Panc1 (cell line): ENCODE data around the gene FOXK1. TPM values are rescaled to one million over a fixed set of nuclear protein-coding genes. Genes with fewer than 3 reads are reported as not detected.

ENCODE experiments used
- ATAC-seq: fragments of 200-7000 bp; cut with Tn5 transposase; 2 replicates; pipeline ENCODE4 v1.9.1; 2020; ENCODE audit warnings: mild to moderate bottlenecking, moderate library complexity
- BruUV-seq: library from RNA; stranded (reverse); fragments of 400-500 nt; replicated peaks from 2 replicates; lab custom pipeline; 2021; lab: Mats Ljungman, UMichigan
- CTCF ChIA-PET: fragments of 300-600 bp; sonication (Branson Sonifier 250); formaldehyde crosslinking; loops from one replicate; lab custom pipeline; 2022; ENCODE audit warnings: antibody characterized with exemption; lab: Charles Lee
- POLR2A ChIA-PET: fragments of 300-600 bp; sonication (Branson Sonifier 250); formaldehyde crosslinking; loops from one replicate; lab custom pipeline; 2022; ENCODE audit warnings: antibody characterized with exemption; lab: Charles Lee
- DNase-seq: peaks from one replicate; pipeline ENCODE4 v3.0.0-alpha.2; 2010; ENCODE audit warnings: low read depth, low spot score
- H3K27ac ChIP-seq: 2 replicates; pipeline ENCODE4 v1.5.1; 2011; ENCODE audit warnings: mild to moderate bottlenecking, low read length, inconsistent platforms
- H3K27me3 ChIP-seq: fragments of 200-500 bp; sonication (Bioruptor generic); 2 replicates; pipeline ENCODE4 v1.6.0; 2014; ENCODE audit warnings: low read length, inconsistent platforms; ENCODE audit not compliant: control insufficient read depth, insufficient read depth
- H3K36me3 ChIP-seq: fragments of 200-500 bp; sonication (Bioruptor generic); 2 replicates; pipeline ENCODE4 v1.5.1; 2014; ENCODE audit warnings: inconsistent platforms, mild to moderate bottlenecking, low read length, moderate library complexity; ENCODE audit not compliant: control insufficient read depth, insufficient read depth
- H3K4me1 ChIP-seq: 2 replicates; pipeline ENCODE4 v1.5.1; 2011; ENCODE audit warnings: inconsistent platforms, mild to moderate bottlenecking, low read length, moderate library complexity; ENCODE audit not compliant: control insufficient read depth, insufficient read depth
- H3K4me3 ChIP-seq, 2 experiments: 2 replicates each; pipeline ENCODE4 v1.5.1; 2011 to 2012; ENCODE audit warnings: low read depth in 2 of 2, low read length in 2 of 2, mild to moderate bottlenecking in 2 of 2, inconsistent platforms in 1 of 2, moderate library complexity in 1 of 2
- H3K9me3 ChIP-seq: fragments of 200-500 bp; sonication (Bioruptor generic); 2 replicates; pipeline ENCODE4 v1.5.1; 2014; ENCODE audit warnings: low read depth, mild to moderate bottlenecking, inconsistent platforms, low read length, moderate library complexity; ENCODE audit not compliant: control insufficient read depth, insufficient read depth
- CTCF ChIP-seq: fragments of 450-650 bp; IDR thresholded peaks from 2 replicates; pipeline ENCODE4 v1.5.1; 2017; ENCODE audit warnings: mild to moderate bottlenecking
- POLR2AphosphoS5 ChIP-seq: IDR thresholded peaks from 2 replicates; pipeline ENCODE4 v1.6.1; 2012; ENCODE audit warnings: mild to moderate bottlenecking, low read depth, low read length, moderate library complexity
- REST ChIP-seq, 2 experiments: IDR thresholded peaks; 2 replicates each; pipeline ENCODE4 v1.6.1; 2011 to 2012; ENCODE audit warnings: low read depth in 2 of 2, control low read depth in 1 of 2, low read length in 1 of 2, mild to moderate bottlenecking in 1 of 2, moderate library complexity in 1 of 2; ENCODE audit not compliant: insufficient read depth in 1 of 2
- SIN3A ChIP-seq: IDR thresholded peaks from 2 replicates; pipeline ENCODE4 v1.6.1; 2012; ENCODE audit warnings: low read depth, mild to moderate bottlenecking, low read length, moderate library complexity, borderline replicate concordance; ENCODE audit not compliant: insufficient read depth
- TCF7L2 ChIP-seq: IDR thresholded peaks from 2 replicates; pipeline ENCODE4 v1.6.1; 2011; ENCODE audit warnings: mild to moderate bottlenecking, low read depth, low read length, inconsistent platforms
- in situ Hi-C: cut with HindIII; loops from 2 replicates; pipeline ENCODE4 v1.10.0; 2016; ENCODE audit warnings: low sequenced_read_pairs, low pct_unique_long_range_greater_than_20kb
- intact Hi-C: fragments of 100-400 bp; cut with micrococcal nuclease; formaldehyde crosslinking; loops from one replicate; pipeline ENCODE4 v1.10.0; 2022; ENCODE audit not compliant: unreplicated experiment
- total RNA-seq: library from RNA; stranded (reverse); gene quantifications from one replicate; pipeline ENCODE4 v1.2.1, GENCODE V29; 2021; ENCODE audit not compliant: unreplicated experiment

The FOXK1 gene
- total RNA-seq, 1 experiment from 2014 or later = 72.7 TPM

DNA sequence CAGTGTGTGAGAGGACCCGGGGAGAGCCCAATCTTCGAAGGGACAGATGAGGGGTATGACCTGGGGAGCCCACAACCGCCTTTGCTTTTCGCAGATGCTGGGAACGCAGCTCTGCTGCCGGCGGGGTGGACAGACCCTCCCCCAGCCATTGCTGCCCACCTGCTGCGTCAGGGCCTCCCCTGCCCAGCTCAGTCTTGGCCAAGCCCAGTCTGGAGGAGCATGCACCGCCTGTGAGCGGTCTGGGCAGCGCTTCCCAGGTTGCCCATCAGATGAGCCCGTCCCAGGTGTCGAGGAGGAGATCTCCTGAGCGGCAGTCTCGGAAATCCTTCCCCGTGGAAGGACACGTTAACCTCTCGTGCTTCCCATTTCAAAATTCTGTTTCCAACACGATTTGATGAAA, 76.0 kb downstream of the FOXK1 start:
- in situ Hi-C loops = no loop called here
- Histone ChIP-seq H3K36me3 (peaks cover 20% of the 10 kb centered on the region), H3K9me3 (no peaks in the 10 kb centered on the region), H3K27ac (no peak overlapping the region), H3K4me1 (no peaks in the 10 kb centered on the region), H3K4me3 (no peak overlapping the region), H3K27me3 (no peaks in the 10 kb centered on the region)
- TF ChIP-seq SIN3A = no peak
- no peak for TF ChIP-seq POLR2AphosphoS5
- no peak for TF ChIP-seq CTCF
- TF ChIP-seq TCF7L2 = no peak
- no peak for TF ChIP-seq REST (IDR thresholded peaks at IDR 0.05; ENCODE audit: insufficient read depth in 1 of 2, low read depth in 2 of 2, low read length in 1 of 2)
- intact Hi-C loops = no loop called here
- ATAC-seq (no peak), DNase-seq (no peak)
- CTCF ChIA-PET = no interaction called here
- POLR2A ChIA-PET = interaction anchor here (0.6 to 0.8 kb wide), 2 partner anchors 17 to 419 kb away, joined by 10 to 15 read pairs; partner anchors contain the start of gene AP5Z1
- BruUV-seq = no TSS peak

GRCh38 chr7:4758791-4759190, 76.7 kb downstream of the FOXK1 start:
- Histone ChIP-seq H3K27me3 (no peaks in the 10 kb centered on the region), H3K9me3 (no peaks in the 10 kb centered on the region), H3K36me3 (peaks cover 23% of the 10 kb centered on the region), H3K4me3 (no peak overlapping the region), H3K27ac (no peak overlapping the region), H3K4me1 (no peaks in the 10 kb centered on the region)
- no peak for ATAC-seq
- CTCF ChIA-PET = interaction anchor here (0.6 kb wide), 1 partner anchor 9 kb away, joined by 5 read pairs; no protein-coding TSS in a partner anchor
- no TSS peak for BruUV-seq
- TF ChIP-seq CTCF = no peak
- no peak for TF ChIP-seq POLR2AphosphoS5
- no peak for TF ChIP-seq SIN3A
- TF ChIP-seq REST (IDR thresholded peaks at IDR 0.05; ENCODE audit: insufficient read depth in 1 of 2, low read depth in 2 of 2, low read length in 1 of 2) = no peak
- no peak for TF ChIP-seq TCF7L2
- DNase-seq = no peak
- intact Hi-C loops (no loop called here), in situ Hi-C loops (no loop called here)
- POLR2A ChIA-PET = no interaction called here
